Spinal cord (tissue), 10 donors: Measurements from ENCODE around the gene DYNC1I1. TPM values are rescaled to one million over a fixed set of nuclear protein-coding genes. Genes with fewer than 3 reads are reported as not detected.

Source experiments
- DNase-seq, 6 donors: peaks; one replicate each; pipeline versions ENCODE4 v3.0.0 to v3.0.0-alpha.2; 2013 to 2015; ENCODE audit warnings: low spot score in 6 of 6, low read depth in 4 of 6
- H3K27ac ChIP-seq: one replicate; pipeline ENCODE4 v1.5.1; 2013; ENCODE audit warnings: low read depth, low read length, control low read depth
- H3K27me3 ChIP-seq: one replicate; pipeline ENCODE4 v1.6.1; 2013; ENCODE audit warnings: low read length; ENCODE audit not compliant: control insufficient read depth, insufficient read depth
- H3K36me3 ChIP-seq: one replicate; pipeline ENCODE4 v1.6.1; 2013; ENCODE audit warnings: low read length; ENCODE audit not compliant: control insufficient read depth, insufficient read depth
- H3K4me1 ChIP-seq: one replicate; pipeline ENCODE4 v1.6.1; 2013; ENCODE audit warnings: low read length; ENCODE audit not compliant: control insufficient read depth, insufficient read depth
- H3K4me3 ChIP-seq: one replicate; pipeline ENCODE4 v1.5.1; 2013; ENCODE audit warnings: low read depth, low read length, control low read depth
- H3K9me3 ChIP-seq: one replicate; pipeline ENCODE4 v1.6.1; 2013; ENCODE audit warnings: low read length; ENCODE audit not compliant: control insufficient read depth, insufficient read depth
- WGBS: methylation state at CpG from one replicate; pipeline ENCODE4 v1.1.5; 2013; ENCODE audit warnings: missing lambda C conversion rate; ENCODE audit not compliant: insufficient coverage; 5-methylcytosine and 5-hydroxymethylcytosine counted together
- polyA plus RNA-seq, 2 donors: library from polyadenylated mRNA; unstranded; fragments of 120-200 nt; gene quantifications; one replicate each; pipeline ENCODE4 v1.2.1, GENCODE V29; 2013; ENCODE audit not compliant: insufficient read length in 2 of 2
- total RNA-seq, 2 donors: library from RNA; depleted of rRNA in 1 of 2; stranded (reverse); fragments of 120-200 nt in 1 of 2; fragments of >200 nt in 1 of 2; gene quantifications; one replicate each; pipeline versions ENCODE4 v1.2.3 to v1.2.4, GENCODE V29; 2013 to 2014
- donor health status: healthy.

The DYNC1I1 gene
- total and polyA plus RNA-seq, 4 donors: 34.6 to 66.8 (median 44.2) TPM

- H3K27ac ChIP-seq: no peak overlapping the region
- WGBS: 78% methylated on average over 3 of the region's 5 CpGs
These were observed 188.4 kb downstream of the DYNC1I1 start for GRCh38 chr7:95960706-95961244.

DNA sequence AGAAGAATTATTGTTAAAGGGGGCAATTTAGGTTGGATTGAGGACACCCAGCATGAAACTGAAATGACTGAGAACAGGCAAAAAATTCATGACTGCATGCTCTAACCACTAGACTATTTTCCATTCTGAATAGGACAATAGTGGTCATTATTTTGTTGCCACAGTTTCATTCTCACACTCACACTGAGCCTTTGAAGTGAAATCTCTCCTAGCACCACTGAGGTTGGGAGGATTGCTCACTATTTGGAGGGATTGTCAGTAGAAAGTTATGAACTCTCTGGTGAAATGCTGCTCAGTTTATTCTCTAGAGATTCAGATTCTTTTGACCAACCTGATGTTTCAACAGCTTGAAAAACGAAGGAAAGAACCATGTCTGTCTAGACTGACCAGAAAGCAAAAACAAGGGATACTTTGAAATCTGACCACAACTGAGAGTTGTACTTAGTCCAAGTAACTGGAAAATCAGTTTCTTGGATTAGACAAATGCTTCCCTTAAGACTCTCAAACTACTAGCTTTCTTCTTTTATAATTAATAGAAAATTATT lies 191.2 kb downstream of the DYNC1I1 start:
- no peaks in the 10 kb centered on the region for H3K27me3 ChIP-seq
- H3K36me3 ChIP-seq: no peaks in the 10 kb centered on the region
- H3K27ac ChIP-seq: peak overlapping the region; percentile 76
- no peak overlapping the region for H3K4me3 ChIP-seq
- no peaks in the 10 kb centered on the region for H3K9me3 ChIP-seq
- no peaks in the 10 kb centered on the region for H3K4me1 ChIP-seq
- WGBS: 17% methylated on average over 1 of the region's 1 CpG
- no peak for DNase-seq

More at GRCh38 chr7:95960706-95961244, 188.4 kb downstream of the DYNC1I1 start:
- Histone ChIP-seq H3K4me1 (no peaks in the 10 kb centered on the region), H3K9me3 (no peaks in the 10 kb centered on the region), H3K4me3 (no peak overlapping the region), H3K27me3 (no peaks in the 10 kb centered on the region), H3K36me3 (no peaks in the 10 kb centered on the region)
- no peak for DNase-seq

- Histone ChIP-seq H3K27me3 (no peaks in the 10 kb centered on the region), H3K4me3 (no peak overlapping the region), H3K27ac (no peak overlapping the region), H3K4me1 (no peaks in the 10 kb centered on the region), H3K9me3 (no peaks in the 10 kb centered on the region), H3K36me3 (no peaks in the 10 kb centered on the region)
- DNase-seq: no peak
- WGBS: 83% methylated on average over 4 of the region's 6 CpGs
These were observed 199.4 kb downstream of the DYNC1I1 start for GRCh38 chr7:95971716-95972115.

DNA sequence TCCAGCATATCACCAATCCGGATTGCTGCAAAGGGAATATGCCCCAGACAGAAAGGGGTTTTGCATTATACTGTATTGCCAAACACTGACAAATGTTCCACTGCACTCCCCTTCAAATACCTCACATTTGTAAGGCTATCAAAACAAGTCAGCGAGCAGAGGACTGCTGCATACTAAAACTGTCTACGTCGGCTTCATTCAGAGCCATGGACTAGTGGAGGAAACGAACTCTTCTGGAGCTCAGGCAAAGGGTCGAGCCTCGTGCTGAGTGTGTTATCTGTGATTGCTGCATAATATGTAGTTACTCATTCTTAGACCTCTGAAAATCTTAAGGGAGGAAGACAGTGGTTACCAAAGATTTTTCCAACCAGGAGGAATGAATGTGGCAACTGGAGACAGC lies 200.2 kb downstream of the DYNC1I1 start:
- WGBS: 76% methylated on average over 4 of the region's 7 CpGs

GRCh38 chr7:95974108-95974507 lies 201.8 kb downstream of the DYNC1I1 start:
- no CpG with 5 or more reads among the region's 1 CpG for WGBS
- H3K27me3 ChIP-seq: no peaks in the 10 kb centered on the region

More for the DNA sequence above, 200.2 kb downstream of the DYNC1I1 start:
- H3K4me1 ChIP-seq: no peaks in the 10 kb centered on the region
- DNase-seq: no peak
- no peak overlapping the region for H3K27ac ChIP-seq
- H3K27me3 ChIP-seq: no peaks in the 10 kb centered on the region
- H3K4me3 ChIP-seq: no peak overlapping the region
- H3K36me3 ChIP-seq: no peaks in the 10 kb centered on the region
- H3K9me3 ChIP-seq: no peaks in the 10 kb centered on the region

DNA sequence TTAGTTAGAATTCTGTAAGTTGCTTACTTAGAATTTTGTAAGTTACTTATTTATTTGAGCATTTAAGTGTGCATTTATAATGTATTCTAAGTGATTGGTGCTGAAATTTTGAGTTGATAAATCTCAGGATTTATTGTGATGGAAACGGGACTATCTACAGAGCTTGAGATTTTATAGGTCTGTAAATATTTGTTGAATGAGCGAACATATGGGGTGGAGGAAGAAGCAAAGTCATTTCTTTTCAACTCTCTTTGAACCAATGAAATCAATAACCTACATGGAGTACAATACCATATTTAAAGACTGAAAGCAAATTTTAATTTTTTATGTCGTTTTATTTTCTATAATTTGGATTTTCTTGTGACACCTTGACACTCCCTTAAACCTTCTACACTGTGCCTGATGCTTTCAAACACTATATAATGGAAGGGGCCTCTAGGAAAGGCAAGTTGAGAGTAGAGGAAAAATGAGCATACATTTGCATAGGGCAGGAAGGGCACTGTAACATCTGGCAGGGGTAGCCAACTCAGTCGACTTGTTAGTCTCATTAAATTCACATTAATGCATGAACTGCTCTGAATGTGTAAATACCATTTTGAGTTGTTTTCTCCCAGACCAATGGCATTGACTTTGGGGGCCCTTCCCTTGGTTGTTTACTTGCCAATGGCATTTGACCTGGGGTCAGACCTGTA lies 204.2 kb downstream of the DYNC1I1 start:
- no peaks in the 10 kb centered on the region for H3K27me3 ChIP-seq
- H3K36me3 ChIP-seq: no peaks in the 10 kb centered on the region
- H3K4me1 ChIP-seq: no peaks in the 10 kb centered on the region
- no peaks in the 10 kb centered on the region for H3K9me3 ChIP-seq
- no peak overlapping the region for H3K4me3 ChIP-seq
- H3K27ac ChIP-seq: no peak overlapping the region
- DNase-seq: no peak
- no CpG with 5 or more reads among the region's 4 CpGs for WGBS

More at GRCh38 chr7:95974108-95974507, 201.8 kb downstream of the DYNC1I1 start:
- no peaks in the 10 kb centered on the region for H3K36me3 ChIP-seq
- no peak overlapping the region for H3K4me3 ChIP-seq
- no peaks in the 10 kb centered on the region for H3K4me1 ChIP-seq
- H3K27ac ChIP-seq: no peak overlapping the region
- DNase-seq: no peak
- no peaks in the 10 kb centered on the region for H3K9me3 ChIP-seq

DNA sequence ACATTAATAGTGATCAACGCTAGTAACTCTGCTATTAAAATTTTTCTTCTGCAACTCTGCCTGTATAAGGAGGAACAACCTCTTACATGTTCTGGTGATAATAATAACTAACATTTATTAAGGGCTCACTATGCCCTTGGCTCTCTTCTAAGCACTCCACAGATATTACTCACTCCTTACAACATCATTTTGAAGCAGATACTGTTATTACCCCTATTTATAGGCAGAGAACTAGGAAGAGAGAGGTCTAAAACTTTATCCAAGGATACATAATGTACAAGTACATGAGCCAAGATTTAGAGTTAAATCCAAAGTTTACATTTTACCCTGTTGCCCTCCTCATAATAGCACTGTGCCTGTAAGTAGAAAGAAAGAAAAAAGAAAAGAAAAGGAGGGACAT lies 205.6 kb downstream of the DYNC1I1 start:
- Histone ChIP-seq H3K4me3 (no peak overlapping the region), H3K4me1 (no peaks in the 10 kb centered on the region), H3K27me3 (no peaks in the 10 kb centered on the region), H3K27ac (no peak overlapping the region), H3K36me3 (no peaks in the 10 kb centered on the region), H3K9me3 (no peaks in the 10 kb centered on the region)
- no peak for DNase-seq
- no CpG with 5 or more reads among the region's 1 CpG for WGBS

- peak in 1 of 6 donors; percentile 11 for DNase-seq
- H3K27me3 ChIP-seq: no peaks in the 10 kb centered on the region
- H3K9me3 ChIP-seq: no peaks in the 10 kb centered on the region
- no peaks in the 10 kb centered on the region for H3K4me1 ChIP-seq
- H3K36me3 ChIP-seq: no peaks in the 10 kb centered on the region
- WGBS: 52% methylated on average over 5 of the region's 5 CpGs
- H3K27ac ChIP-seq: no peak overlapping the region
- H3K4me3 ChIP-seq: no peak overlapping the region
These were observed 207.8 kb downstream of the DYNC1I1 start for GRCh38 chr7:95980167-95980566.

- Histone ChIP-seq H3K27ac (no peak overlapping the region), H3K27me3 (no peaks in the 10 kb centered on the region), H3K4me3 (no peak overlapping the region), H3K9me3 (no peaks in the 10 kb centered on the region), H3K36me3 (no peaks in the 10 kb centered on the region), H3K4me1 (no peaks in the 10 kb centered on the region)
- no CpG with 5 or more reads among the region's 1 CpG for WGBS
- DNase-seq: no peak
These were observed 208.4 kb downstream of the DYNC1I1 start for GRCh38 chr7:95980706-95981105.
